NCI-H2029 (cell line): ENCODE data around the gene NR3C1.

Experiments
- DNase-seq: peaks from one replicate; lab custom pipeline; 2025; lab: John Stamatoyannopoulos, UW

The NR3C1 gene

DNA sequence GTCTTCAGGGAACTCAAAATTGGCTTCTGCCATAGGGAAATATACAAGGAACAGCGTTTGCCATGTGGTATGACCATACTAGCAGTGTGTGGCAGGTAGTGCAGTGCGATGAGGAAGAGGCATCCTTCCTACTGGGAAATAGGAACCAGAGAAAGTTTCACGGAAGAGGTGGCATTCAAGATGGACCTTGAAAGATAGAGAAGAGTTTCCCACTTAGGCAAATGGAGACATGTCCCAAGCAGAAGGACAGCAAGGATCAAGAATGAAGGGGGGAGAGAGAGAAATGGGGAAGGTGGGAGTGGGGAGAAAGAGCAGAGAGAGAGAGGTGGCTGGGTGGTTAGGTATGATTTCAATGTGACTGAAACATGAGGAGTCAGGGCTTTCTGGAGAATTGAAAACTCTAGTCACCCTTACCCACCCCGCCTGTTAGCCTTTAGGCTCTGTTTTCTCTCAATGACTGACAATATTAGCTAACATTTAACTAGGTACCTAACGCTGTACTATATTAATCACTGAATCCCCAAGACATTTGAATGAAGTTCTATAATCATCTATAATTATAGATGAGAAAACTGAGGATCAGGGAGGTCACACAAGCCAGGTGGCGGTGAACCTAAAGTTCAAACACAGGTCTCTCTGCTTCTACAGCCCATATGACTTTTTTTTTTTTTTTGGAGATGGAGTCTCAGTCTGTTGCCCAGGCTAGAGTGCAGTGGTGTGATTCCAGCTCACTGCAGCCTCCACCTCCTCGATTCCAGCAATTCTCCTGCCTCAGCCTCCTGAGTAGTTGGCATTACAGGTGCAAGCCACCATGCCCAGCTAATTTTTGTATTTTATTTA lies 171.3 kb downstream of the NR3C1 start:
- no peak for DNase-seq

DNA sequence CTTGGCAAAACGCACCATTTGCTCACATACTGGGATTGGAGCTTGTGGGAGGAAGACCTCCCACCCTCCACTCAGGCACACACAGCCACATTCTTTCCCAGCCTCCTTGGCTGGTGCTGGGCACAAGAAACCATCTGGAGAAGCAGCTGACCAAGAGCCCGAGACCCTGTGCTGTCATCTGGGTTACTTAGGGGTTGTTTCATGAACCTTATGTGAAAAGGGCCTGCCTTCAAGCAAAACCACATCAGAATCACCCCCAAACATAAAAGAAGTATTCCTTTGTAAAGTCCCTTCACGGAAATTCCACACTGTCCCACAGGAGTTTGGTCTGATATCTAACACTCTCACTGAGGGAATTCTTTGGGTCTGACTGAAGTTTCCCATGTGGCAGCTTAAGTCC lies 172.1 kb downstream of the NR3C1 start:
- no peak for DNase-seq

DNA sequence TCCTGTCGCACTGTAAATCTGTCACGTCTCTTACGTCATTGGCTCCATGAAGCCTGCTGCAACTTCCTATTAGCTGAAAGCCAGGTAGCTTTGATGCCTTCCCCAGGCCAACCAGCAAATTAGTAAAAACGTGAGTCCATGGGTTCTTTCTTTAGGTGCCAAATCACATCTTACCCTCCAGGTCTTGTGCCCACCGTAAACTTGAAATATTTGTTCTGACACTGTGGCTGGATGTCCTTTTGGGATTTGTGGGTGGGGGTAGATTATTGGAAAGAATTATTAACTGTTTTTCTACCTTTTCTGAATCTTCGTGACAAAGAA lies 172.8 kb downstream of the NR3C1 start:
- DNase-seq, result no peak

DNA sequence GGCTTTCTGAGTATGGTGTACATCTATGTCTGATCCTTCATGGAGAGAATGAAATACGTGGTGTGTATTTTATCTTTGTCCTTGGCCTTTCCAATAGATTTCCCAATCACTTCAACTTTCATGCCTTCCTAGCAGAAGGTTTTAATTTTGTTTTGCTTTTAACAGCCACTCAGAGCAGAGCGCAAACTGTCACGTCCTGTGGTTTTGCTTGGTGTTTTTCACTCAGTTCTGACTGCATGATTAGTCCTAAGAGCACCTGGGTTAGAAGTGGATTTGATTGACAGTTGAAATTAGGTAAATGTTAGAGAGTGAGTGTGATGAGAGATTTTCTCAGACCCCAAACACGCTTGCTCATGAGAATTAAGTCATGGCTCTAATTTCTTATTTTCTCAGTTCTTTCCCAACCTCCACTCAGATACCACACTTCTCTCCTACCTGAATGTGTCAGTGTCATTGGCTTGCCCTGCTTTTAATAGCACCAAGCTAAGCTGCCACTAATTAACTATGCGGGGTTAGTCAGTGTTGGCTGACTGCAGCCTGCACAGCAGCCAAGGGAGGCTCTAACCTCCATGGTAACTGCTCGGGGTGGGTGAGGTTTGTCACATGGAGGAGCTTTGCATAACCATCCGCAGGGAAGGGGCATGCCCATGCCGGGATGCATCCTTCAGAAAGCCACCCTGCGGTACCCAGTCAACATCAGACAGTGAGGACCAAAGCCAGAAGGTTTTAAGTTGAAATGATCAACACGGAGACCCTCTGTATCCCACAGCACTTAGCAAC lies 173.4 kb downstream of the NR3C1 start:
- DNase-seq, result no peak

DNA sequence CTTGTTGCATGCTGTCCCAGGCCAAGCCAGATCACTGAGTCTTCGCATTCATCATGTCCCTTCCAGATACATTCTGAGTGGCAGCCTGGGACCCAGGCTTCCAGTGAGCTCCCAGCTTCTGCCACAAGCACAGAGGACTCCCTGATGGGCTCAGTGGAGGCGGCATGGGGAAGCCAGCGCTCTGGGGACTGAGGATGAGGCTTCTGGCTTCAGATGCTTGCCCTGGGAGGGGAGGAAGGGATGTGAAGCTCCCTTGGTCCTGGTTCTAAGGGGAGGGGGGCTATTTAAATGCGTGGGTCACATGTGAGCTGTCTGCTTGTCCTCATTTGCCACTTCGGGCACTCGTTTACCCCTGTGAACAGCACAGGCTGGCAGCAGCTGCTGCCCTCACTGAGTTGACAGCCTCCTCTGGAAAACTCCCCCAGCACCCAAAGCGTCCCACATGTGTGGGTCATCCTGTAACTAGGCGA lies 174.0 kb downstream of the NR3C1 start:
- DNase-seq, result no peak

DNA sequence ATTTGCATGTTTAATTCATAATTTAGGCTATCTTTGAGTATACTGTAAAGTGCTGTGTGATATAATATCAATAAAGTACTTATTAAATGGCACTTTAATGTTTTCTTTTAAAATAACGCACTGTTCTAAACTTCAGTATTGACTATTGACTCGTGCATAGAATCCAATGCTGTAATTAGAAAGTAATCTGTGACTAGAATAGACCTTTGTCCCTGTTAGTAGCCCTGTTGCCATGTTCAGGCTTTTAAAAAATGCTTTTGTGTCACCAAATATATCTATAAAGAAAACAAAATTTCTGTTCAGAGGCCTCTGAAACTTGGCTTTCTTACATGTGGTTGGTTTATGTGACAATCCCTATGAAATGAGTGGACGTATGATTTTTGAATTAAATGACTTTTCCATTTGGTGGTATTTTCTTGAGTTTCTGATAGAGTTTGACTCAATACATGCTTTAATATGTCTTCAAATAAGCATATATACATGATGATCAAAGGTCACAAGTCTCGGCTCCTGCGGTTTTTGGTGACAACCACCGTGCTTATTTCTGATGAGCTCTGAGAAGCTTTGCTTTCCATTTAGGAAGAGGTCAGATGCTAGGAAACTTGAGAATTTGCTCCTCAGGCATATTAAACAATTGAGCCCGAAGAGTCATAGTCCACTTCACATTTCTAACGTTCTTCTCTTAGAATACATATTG lies 174.7 kb downstream of the NR3C1 start:
- DNase-seq, result no peak
